Ascending aorta (tissue), 2 donors: ENCODE data around the gene CEP41. TPM values are rescaled to one million over a fixed set of nuclear protein-coding genes. Genes with fewer than 3 reads are reported as not detected.

ENCODE experiments used
- DNase-seq, 2 donors: peaks; one replicate each; pipeline ENCODE4 v3.0.0-alpha.2; 2019; ENCODE audit warnings: low spot score in 2 of 2
- H3K27ac ChIP-seq, 2 donors: fragments of 200-600 bp; sonication (generic); one replicate each; pipeline ENCODE4 v1.5.1; 2016 to 2017; ENCODE audit warnings: mild to moderate bottlenecking in 1 of 2
- H3K27me3 ChIP-seq: fragments of 200-600 bp; sonication (generic); one replicate; pipeline ENCODE4 v1.5.1; 2017
- H3K36me3 ChIP-seq, 2 donors: fragments of 200-600 bp; sonication (generic); one replicate each; pipeline ENCODE4 v1.5.1; 2016
- H3K4me1 ChIP-seq, 2 donors: fragments of 200-600 bp; sonication (generic); one replicate each; pipeline ENCODE4 v1.5.1; 2016 to 2017; ENCODE audit warnings: mild to moderate bottlenecking in 1 of 2
- H3K4me3 ChIP-seq, 2 donors: fragments of 200-600 bp; sonication (generic); one replicate each; pipeline ENCODE4 v1.5.1; 2016 to 2017; ENCODE audit warnings: mild to moderate bottlenecking in 1 of 2
- H3K9me3 ChIP-seq, 2 donors: fragments of 200-600 bp; sonication (generic); one replicate each; pipeline ENCODE4 v1.5.1; 2016
- intact Hi-C: fragments of 100-400 bp; cut with DNase I; formaldehyde crosslinking; loops from one replicate; pipeline ENCODE4 v1.15.1; 2023
- total RNA-seq: library from RNA; depleted of rRNA; stranded (reverse); fragments of >200 nt; gene quantifications from one replicate; pipeline ENCODE4 v1.1.0, GENCODE V29; 2016
- TF ChIP-seq, protein P1 (sequence below), 3 experiments: fragments of 200-600 bp in 2 of 3; fragments of 450-650 bp in 1 of 3; sonication (generic) in 2 of 3; IDR thresholded peaks; one replicate each; pipeline ENCODE4 v1.5.1; 2016 to 2019; ENCODE audit warnings: antibody characterized with exemption in 3 of 3, mild to moderate bottlenecking in 1 of 3, moderate library complexity in 1 of 3

The CEP41 gene
- total RNA-seq, 1 donor from 2014 or later = 4.3 TPM

DNA sequence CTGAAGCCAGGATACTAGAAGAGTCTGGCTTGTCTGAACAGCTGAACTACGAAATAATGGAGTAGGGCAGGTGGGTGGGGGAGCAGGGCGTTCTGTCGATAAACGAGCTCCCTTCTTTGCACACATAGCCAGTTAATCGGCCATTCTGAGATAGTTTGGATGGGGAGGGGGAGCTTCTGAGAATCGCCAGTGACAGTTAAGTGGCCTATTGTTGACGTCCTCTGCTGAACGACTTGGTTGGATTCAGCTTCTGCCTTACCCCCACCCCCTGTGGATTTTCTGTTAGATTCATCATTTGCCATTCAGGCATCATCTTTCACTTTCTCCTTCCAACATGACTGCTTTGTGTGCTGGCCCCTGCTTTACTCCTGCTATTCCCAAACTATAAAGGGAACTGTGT, 95.7 kb downstream of the CEP41 start:
- Histone ChIP-seq H3K27ac (no peak overlapping the region), H3K9me3 (no peaks in the 10 kb centered on the region), H3K4me3 (no peak overlapping the region), H3K4me1 (no peaks in the 10 kb centered on the region), H3K27me3 (no peaks in the 10 kb centered on the region), H3K36me3 (no peaks in the 10 kb centered on the region)
- intact Hi-C loops = no loop called here
- no peak for DNase-seq
- TF ChIP-seq, protein P1, sequence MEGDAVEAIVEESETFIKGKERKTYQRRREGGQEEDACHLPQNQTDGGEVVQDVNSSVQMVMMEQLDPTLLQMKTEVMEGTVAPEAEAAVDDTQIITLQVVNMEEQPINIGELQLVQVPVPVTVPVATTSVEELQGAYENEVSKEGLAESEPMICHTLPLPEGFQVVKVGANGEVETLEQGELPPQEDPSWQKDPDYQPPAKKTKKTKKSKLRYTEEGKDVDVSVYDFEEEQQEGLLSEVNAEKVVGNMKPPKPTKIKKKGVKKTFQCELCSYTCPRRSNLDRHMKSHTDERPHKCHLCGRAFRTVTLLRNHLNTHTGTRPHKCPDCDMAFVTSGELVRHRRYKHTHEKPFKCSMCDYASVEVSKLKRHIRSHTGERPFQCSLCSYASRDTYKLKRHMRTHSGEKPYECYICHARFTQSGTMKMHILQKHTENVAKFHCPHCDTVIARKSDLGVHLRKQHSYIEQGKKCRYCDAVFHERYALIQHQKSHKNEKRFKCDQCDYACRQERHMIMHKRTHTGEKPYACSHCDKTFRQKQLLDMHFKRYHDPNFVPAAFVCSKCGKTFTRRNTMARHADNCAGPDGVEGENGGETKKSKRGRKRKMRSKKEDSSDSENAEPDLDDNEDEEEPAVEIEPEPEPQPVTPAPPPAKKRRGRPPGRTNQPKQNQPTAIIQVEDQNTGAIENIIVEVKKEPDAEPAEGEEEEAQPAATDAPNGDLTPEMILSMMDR (IDR thresholded peaks at IDR 0.05) = no peak

DNA sequence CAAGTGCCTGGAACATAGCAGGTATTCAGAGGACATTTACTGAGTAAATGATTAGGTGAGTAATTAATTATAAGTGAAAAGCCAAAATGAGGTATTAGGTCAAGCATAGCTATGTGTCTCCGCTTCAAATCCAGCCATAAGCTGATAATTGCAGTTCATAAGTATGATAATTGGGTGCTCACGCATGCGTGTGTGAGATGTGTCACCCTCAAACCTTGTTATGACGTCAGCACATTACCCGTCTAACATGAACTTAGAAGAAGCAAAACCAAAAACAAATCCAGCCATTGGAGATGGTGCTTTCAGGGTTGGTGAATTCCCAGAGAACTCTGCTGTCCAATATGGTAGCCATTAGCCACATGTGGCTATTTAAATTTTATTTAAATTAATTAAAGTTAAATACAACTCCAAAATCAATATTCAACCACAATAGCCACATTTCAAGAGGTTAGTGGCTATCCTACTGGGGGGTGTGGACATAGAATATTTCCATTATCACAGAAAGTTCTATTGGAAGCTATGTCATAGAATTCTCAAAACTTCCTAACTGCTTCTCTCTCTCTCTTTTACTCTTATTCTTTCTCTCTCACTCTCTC, 96.4 kb downstream of the CEP41 start, which contains the start of gene CPA5:
CPA5 (plus strand) TSS at position 546 of the 596 bp plus-strand sequence. CDS start 1,670 bp downstream, outside the sequence.
- Histone ChIP-seq H3K27me3 (no peaks in the 10 kb centered on the region), H3K4me1 (no peaks in the 10 kb centered on the region), H3K36me3 (no peaks in the 10 kb centered on the region), H3K9me3 (no peaks in the 10 kb centered on the region), H3K27ac (no peak within 1 kb of the TSS), H3K4me3 (no peak within 1 kb of the TSS)
- intact Hi-C loops = no loop called here
- TF ChIP-seq, protein P1 (IDR thresholded peaks at IDR 0.05) = no peak
- DNase-seq = no peak

Other genes with a start within 250 kb of the CEP41 start
- 5.3 TPM for gene TMEM209, start 235.6 kb downstream of the CEP41 start, total RNA-seq
- not detected for gene SSMEM1, start 233.2 kb downstream of the CEP41 start, total RNA-seq
- gene CPA2, start 174.2 kb downstream of the CEP41 start, total RNA-seq = not detected
- gene CPA4, start 147.9 kb downstream of the CEP41 start, total RNA-seq = not detected
- gene CPA5, start 96.2 kb downstream of the CEP41 start, total RNA-seq = not detected
- not detected for gene CPA1, start 60.5 kb downstream of the CEP41 start, total RNA-seq
- gene MEST, start 51.1 kb upstream of the CEP41 start, total RNA-seq = 6.9 TPM
- gene COPG2, start 227.7 kb upstream of the CEP41 start, total RNA-seq = 5.4 TPM
- gene TSGA13, start 245.5 kb upstream of the CEP41 start, total RNA-seq = not detected